Left kidney (tissue), 2 donors: ENCODE data around the gene HMG20A. TPM values are rescaled to one million over a fixed set of nuclear protein-coding genes. Genes with fewer than 3 reads are reported as not detected.
"Not testable (repeated sequence)": the region's sequence is repeated elsewhere in the genome, so short reads cannot be mapped to it uniquely, and the experiment has no call there.

Experiments used
- DNase-seq: peaks from one replicate; pipeline ENCODE4 v3.0.0-alpha.2; 2013
- polyA plus RNA-seq: library from polyadenylated mRNA; unstranded; fragments of 120-200 nt; gene quantifications from one replicate; pipeline ENCODE4 v1.2.1, GENCODE V29; 2013; ENCODE audit not compliant: insufficient read length

The HMG20A gene
- polyA plus RNA-seq, 1 donor: 77.0 TPM

DNA sequence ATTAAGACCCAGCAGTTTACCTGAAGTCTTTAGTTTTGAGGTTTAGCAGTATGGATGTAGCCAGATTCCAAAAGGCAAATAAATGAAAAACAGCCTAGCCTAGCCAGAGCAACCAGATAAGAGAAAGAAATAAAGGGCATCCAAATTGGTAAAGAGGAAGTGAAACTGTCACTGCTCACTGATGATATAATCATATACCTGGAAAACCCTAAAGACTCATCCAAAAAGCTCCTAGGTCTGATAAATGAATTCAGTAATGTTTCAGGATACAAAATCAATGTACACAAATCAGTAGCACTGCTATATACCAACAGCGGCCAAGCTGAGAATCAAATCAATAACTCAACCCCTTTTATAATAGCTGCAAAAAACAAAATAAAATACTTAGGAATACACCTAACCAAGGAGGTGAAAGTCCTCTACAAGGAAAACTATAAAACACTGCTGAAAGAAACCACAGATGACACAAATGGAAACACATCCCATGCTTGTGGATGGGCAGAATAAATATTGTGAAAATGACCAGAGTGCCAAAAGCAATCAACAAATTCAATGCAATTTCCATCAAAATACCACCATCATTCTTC, 14.4 kb upstream of the HMG20A start:
- DNase-seq: not testable (repeated sequence)

DNA sequence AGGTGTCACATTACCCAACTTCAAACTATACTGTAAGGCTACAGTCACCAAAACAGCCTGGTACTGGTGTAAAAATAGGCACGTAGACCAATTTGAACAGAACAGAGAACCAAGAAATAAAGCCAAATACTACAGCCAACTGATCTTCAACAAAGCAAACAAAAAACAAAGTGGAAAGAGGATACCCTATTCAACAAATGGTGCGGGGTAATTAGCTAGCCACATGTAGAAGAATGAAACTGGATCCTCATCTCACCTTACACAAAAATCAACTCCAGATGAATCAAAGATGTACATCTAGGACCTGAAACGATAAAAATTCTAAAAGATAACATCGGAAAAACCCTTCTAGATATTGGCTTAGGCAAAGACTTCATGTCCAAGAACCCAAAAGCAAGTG, 13.8 kb upstream of the HMG20A start:
- DNase-seq: no peak

DNA sequence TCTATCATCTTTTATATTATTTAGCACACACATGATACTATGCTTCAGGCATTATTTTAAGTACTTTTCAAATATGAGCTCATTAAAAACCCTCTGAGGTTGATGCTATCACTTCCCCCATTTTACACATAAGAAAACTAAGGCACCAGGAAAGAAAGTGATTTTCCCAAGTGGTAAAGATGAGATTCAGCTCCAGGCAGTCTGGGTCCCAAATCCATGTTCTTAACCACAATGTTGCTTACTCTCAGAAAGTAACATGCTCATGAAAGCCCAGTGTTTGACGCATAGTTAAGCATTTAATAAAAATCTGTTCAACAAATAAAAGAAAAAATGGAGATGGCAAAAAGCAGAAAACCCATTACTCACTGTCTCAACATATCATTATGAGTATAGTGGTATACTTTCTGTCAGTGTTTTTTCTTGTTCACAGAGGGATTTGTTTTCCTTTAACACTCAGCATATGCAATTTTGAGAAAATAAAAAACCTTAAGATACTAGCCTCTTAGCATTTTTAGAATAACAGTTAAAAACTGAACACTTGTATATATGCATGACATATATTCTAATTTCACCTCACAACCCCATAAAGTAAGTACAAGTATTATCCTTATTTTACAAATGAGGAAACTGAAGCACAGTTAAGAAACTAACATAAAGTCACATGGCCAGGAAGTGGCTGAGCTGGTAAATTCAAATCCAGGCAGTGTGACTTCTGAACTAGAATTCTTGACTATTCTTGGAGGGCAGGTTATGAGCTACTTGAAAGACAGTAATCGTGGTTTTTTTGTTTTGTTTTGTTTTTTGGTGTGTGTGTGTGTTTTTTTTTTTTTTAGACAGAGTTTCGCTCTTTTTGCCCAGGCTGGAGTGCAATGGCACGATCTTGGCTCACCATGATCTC, 11.2 kb upstream of the HMG20A start:
- no peak for DNase-seq

DNA sequence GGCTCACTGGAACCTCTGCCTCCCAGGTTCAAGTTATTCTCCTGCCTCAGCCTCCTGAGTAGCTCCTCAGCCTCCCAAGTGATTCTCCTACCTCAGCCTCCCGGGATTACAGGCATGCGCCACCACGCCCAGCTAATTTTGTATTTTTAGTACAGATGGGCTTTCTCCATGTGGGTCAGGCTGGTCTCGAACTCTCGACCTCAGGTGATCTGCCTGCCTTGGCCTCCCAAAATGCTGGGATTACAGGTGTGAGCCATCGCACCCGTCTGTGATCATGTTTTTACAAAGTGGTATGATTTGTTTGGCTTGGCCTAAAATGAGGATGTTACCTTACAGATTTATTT, 10.6 kb upstream of the HMG20A start:
- not testable (repeated sequence) for DNase-seq

DNA sequence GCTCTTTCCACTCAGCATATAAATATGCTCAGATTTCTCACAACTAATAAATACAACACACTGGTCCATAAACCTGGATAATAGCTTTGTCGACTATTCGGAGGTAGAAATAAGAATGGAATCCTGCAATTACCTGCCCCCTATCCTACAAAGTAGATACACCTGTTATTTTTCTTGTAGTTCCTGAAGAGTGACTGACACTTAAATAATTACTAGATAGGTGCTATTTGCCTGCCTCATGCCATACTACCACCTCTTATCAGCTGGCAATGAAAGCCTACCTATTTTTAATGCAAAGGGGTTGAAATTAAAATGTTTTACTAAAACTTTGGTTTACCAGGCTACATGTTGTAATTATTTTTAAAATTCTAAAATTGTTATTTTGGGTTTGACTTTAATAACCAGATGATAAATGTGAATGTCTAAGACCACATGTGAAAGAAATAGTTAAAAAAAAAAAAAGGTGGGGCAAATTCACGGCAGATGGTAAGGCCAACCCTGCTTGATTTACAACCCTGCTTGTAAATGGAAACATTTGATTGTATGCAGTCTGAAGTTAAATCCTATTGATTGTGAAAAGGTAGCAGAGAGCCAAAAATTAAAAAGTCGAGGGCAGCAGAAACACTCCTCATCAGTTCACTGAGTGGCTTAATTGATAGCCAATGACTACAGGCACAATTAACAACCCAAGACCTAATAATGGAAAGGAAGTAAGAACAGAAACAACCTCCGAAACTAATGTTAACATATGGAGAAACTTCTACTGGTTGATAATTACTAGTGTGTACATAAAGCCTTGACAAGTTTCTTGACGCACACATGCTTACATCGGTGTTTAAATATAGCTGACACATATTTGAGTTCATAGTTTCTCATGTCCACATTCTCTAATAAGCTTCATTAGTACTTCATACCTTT, 9.7 kb upstream of the HMG20A start:
- DNase-seq: no peak

DNA sequence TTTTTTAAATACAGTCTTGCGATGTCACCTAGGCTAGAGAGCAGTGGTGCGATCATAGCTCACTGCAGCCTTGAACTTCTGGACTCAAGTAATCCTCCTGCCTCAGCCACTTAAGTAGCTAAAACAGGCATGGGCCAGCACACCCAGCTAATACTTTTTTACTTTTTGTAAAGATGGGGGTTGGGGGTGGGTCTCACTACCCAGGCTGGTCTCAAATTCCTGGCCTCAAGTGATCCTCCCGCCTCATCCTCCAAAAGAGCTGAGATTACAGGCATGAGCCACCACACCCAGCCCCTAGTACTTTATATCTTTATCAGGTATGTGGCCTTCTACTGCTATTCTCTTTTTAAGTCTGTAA, 9.1 kb upstream of the HMG20A start:
- no peak for DNase-seq

DNA sequence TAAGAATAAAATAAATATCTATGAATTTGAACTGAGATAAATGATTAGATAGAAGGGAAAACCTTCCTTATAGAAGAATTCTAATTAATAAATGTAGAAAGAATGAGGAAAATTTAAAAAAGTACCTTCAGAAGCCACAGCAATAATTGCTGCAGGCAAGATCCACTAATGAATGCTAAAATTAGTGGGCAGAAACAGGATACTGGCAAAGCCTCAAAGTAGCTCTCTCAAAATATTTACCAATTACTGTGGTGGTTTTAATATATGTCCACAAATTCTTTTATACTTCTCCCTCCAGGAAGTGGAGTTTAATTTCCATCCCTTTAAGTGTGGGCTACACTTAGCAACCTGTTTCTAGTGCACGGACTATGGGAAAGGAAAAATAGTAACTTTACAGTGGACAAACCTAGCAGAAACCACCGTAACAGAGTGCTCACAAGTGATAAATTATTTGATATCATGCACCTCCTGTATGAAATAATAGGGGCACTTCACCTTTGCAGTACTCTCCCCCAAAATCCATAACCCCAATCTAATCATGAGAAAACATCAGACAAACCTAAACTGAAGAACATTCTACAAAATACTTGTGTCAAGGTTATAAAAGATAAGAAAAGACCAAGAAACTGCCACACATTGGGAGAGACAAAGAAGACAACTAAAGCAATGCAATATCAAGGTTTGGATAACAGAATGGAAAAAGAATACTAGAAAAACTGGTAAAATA, 7.6 kb upstream of the HMG20A start:
- DNase-seq: no peak

DNA sequence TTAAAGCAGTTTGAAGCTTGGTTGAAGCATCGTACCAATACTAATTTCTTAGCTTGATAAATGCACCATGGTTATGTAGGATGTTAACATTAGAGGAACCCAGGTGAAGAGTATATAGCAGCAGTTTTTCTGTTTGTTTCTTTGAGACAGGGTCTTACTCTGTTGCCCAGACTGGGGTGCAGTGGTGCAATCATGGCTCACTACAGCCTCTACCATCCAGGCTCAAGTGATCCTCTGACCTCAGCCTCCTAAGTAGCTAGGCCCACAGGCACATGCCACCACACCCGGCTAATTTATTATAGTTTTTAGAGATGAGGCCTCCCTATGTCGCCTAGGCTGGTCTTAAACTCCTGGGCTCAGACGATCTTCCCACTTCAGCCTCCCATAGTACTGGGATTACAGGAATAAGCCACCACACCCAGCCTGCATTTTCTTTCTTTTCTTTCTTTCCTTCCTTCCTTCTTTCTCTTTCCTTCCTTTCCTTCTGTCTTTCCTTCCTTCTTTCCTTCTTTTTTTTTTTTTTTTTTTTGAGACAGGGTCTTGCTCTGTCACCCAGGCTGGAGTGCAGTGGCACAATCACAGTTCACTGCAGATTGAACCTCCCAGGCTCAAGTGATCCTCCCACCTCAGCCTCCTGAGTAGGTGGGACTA, 6.9 kb upstream of the HMG20A start:
- no peak for DNase-seq

DNA sequence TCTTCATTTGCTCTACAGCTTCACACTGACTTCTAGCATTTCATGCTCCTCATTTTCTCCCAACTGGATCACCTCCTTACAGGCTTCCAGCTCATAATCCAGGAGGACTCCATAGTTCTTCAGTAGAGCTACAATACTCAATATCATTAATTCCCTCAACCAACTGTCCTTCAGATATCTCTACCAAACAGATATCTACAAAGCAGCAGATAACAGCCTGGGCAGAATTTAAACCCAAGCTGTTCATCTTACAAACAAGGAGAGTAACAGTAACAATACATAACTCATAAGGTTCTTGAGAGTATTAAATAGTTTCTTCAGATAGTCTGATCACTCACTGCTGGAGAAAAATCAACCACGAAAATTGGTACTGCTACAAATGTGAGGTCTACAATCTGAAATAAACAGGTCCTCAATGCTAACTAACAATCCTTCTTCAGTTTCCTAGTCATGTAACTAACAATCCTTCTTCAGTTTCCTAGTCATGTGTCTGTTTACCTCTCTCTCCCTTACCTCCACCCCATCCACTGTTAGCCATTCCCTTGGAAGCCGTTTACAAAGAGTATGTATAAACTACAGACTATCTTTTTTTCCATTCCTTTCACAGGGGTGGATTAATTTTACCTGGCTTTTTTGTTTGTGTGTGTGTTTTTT, 5.8 kb upstream of the HMG20A start:
- DNase-seq: no peak

DNA sequence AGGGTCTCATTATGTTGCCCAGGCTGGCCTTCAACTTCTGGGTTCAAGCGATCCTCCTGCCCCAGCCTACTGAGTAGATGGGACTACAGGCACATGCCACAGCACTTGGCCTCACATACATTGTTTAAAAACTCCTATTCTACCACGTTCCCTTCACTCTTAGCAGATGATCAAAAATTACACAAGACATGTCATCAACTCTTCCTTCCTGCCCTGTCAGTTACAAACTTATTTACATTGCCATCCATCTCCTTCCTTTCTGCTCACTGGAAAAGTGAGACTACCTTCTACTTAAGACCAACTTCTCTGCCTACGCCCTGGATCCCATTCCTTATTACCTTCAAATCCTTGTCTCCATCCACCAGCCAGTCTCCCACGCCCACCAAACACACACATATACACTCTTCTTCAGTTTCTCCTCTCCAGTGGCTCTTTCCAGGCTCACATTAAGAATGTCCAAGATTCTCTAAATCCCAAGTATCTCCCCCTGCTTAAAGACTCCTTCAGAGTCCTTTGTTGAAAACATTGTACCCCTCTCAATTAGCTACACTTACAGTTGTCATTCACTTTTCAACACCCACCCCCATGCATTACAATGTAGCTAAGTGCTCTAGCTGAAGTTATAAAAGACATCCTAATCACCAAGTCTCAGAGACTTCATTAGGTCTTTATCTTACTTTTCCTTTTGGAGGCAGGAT, 5.1 kb upstream of the HMG20A start:
- no peak for DNase-seq

DNA sequence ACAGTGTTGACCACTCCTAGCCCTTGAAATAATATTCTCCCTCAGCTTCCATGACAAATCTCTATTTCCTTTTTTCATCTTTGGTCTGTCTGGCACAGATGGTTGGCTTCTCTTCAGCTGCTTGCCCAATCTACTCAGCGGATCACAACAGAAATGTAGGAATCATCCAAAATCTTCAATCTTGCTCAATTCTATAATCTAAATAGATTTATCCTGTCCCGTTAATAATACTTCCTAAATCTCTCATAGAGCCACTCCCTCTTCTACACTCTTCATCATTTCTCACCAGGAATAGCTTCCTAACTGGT, 4.6 kb upstream of the HMG20A start:
- no peak for DNase-seq

DNA sequence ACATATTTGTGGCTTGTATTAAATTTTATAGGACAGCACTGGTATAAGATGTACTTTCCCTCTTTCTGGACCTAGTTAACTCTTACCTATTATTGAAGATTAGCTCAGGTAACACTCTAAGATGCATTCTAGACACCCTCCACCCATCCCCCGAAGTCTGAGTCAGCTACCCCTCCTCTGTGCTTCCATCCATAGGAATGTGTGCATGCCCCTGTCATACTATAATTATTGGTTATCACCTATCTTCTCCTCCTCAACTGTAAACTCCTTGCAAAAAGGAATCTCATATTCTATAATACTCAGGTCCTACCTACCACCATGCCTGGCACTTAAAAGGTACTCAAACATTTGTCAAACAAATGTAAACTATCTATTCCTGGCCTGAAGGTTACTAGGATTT, 3.7 kb upstream of the HMG20A start:
- DNase-seq: no peak

DNA sequence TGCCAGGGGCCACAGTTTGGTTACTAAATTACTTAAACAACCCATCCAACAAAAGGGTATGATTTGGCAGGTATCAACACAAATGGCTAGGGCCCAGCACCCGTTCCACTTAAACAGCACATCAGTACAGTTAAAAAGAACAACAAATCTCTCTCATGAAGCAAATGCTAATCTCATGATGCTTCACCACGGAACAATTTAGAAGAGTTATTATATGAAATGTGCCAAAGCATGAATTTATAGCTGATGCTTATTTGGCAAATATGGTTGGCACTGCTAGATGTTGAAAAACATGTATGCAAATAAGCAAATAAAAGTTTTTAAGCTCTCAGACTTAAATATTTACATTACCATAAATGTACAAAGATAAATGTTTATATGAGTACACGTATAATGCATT, 3.1 kb upstream of the HMG20A start:
- no peak for DNase-seq

DNA sequence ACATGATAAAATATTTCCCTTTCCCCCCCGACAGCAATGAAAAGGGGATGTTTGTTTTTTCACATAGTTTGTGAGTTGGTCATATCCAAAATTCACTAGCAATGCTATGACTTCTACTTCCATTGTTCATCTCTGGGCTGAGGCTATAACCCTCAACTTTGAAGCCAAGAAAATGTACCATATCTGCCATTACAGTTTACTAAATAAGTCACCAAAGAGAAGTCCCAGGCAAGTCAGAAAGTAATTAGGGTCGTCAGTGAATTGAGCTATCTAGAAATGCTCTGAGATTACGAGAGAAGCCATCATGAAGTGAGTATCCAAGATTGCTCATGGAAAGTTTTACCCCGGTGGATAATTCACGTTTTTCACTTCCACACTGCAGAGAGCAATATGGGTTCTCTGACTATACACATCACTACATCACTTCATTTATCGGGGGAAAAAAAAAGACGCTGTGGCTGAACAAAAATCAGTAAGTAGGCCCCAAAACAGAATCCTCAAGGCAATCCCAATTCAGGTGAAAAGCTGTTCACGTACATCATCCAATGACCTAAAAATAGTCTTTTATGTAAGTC, 2.2 kb upstream of the HMG20A start:
- DNase-seq: no peak

DNA sequence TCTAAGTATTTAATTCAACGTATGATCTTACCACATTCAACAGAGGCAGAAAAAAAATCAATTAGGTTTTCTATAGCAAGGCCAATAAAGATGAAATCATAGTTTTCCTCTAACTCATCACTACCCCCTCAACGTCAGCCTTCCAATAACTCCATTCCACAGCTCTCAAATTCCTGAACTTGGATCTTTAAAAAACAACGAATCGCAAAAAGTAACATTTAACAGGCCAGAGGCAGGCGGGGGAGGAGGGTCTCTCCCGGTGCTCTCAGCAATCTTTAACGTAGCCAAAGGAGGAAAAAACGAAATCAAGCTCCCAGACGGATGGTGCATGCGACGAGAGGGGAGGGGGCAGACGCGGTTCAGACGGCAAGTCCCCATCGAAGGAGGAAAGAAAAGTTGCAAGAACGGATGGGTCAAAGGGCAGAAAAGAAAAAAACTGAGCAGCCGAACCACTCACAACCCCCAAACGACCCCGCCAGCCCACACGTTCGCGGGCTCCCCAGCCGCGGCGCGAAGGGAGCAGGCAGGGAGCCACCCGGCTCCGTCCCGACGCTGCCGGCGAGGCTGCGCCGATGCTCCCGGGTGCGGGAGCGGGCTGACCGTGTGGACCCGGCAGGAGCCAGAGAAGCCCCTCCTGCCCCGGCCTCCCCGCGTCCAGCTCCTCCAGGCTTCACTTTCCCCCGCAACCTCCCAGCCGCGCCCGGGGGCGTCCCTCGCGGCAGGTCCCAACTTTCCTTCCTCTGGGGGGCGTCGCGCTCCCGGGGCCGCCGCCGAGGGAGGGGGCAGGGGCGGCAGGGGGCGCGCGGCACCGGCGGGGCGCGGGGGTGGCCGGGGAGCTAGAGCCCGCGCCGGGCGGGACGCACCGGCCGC, 1.5 kb upstream of the HMG20A start:
- peak; percentile 42 for DNase-seq

DNA sequence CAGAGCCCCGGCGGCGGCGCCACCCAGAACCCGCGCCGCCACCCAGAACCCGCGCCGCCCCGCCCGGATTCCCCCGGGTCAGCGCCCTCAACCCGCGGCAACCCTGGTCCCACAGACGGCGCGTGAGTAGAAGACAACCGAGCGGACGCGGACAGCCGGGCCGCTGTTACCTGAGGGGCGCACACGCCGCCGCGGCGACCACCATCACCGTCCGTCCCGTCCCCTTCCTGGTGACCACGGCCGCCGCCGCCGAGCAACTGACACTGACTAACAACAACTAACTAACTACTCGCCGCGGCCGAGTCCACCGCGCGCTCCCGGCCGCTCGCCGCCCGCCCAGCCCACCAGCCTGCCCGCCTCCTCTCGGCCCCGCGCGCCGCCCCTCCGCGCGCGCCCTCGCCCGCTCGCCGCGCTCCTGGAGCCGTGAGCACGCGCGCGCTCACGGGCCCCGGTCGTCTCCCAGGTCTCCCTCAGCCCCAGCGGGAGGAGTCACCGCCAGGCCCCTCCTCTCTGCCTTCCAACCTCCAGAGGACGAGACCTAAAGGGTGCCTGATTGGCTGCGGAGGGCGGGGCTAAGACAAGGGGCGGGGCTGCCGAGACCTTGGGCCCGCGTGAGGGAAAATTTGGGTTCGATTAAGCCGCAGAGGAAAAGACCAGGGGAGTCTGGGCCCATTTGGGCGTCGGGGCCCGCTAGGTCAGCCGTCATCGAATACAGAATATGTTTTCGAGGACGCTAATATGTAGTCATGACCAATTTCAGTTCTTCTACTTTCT, 665 bp upstream of the HMG20A start, which contains the start of gene PEAK1:
PEAK1 (minus strand) TSS at position 269 of the 774 bp plus-strand sequence. CDS start 238,178 bp downstream, outside the sequence.
- DNase-seq: peak; percentile 99

DNA sequence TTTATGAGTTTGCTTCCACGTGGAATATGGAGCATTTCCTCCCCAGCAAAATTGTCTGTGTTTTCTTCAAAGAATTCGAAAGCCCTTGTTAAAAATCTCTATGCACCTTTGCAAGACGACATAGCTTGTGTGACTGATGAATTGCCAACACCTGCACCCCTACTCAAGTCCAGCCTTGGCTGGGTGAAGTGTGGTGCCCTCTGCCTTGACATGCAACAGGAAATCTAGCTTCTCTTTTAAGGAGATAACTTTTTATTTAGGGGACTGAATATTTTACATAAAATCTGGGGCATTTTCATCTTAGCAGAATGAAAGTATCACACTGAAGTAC, 647 bp downstream of the HMG20A start:
- DNase-seq: no peak

DNA sequence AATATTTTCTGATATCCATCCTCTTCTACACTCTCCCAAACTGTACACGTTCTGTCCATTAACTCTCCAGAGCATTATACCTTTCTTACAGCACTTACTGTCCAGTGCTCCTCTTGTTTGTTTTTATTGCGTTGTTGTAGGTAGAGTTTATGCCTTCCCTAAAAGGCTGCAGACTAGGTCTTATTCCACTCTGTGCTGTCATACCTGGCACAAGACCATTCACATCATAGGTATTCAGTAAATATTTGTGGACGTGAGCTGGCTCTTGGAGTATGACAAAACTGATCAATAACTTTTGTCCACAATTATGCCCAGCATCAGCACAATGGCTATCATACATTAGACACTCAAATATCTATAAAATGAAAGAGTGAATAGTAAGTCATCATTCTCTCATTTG, 4.4 kb downstream of the HMG20A start:
- DNase-seq: no peak

DNA sequence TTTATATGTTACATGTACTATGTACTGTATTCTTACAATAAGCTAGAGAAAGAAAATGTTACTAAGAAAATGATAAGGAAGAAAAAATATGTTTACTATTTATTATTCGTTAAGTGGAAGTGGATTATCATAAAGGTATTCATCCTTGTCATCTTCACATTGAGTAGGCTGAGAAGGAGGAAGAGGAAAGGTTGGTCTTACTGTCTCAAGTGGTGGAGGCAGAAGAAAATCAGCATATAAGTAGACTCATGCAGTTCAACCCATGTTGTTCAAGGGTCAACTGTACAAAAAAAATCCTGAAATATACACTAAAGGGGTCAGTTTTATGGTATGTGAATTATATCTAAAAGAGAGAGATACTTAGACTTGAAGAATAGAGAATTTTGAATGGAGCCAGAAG, 5.7 kb downstream of the HMG20A start:
- DNase-seq: no peak
